Liver (tissue), 3 donors: ENCODE measurements around the gene MUC13.

Source experiments
- EGR1 ChIP-seq, 2 donors: IDR thresholded peaks; 2 replicates each; pipeline ENCODE4 v1.6.1; 2016 to 2018; ENCODE audit warnings: antibody characterized with exemption in 2 of 2, low read depth in 2 of 2
- HNF4A ChIP-seq, 2 donors: conservative IDR thresholded peaks; 2 replicates each; pipeline ENCODE4 v1.6.1; 2016; ENCODE audit warnings: antibody characterized with exemption in 2 of 2, mild to moderate bottlenecking in 2 of 2
- JUND ChIP-seq, 2 donors: IDR thresholded peaks; 2 replicates each; pipeline ENCODE4 v1.6.1; 2016; ENCODE audit warnings: antibody characterized with exemption in 2 of 2
- TF ChIP-seq, protein P1 (sequence below): IDR thresholded peaks from 2 replicates; pipeline ENCODE4 v1.6.1; 2016; ENCODE audit warnings: antibody characterized with exemption, mild to moderate bottlenecking
- TF ChIP-seq, protein P2 (sequence below): fragments of 150-350 bp; IDR thresholded peaks from 2 replicates; pipeline ENCODE4 v1.5.1; 2017; ENCODE audit warnings: improper control_type of control experiment, low read depth, low read length; ENCODE audit not compliant: missing input control
- donor health status: healthy.
- donor health status: healthy.

DNA sequence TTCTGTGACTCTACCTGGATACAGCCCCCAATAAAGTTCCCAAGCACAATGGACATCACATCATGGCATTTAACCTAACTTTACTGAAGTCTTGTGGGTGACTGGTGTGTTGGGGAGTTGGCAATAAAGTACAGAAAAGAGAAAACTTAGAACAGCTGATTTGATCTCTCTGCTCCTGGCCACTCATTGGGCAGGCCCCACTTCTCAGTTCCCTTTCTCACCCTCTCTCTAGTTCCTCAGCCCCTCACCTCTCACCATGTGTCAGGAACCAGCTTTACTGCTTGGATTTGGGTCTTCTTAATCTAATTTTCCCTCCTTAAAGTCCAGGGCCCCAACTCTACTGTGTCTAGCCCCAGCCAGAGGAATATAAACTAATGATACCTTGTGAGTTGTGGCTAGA, 713 bp upstream of the MUC13 start:
- TF ChIP-seq, protein P1, sequence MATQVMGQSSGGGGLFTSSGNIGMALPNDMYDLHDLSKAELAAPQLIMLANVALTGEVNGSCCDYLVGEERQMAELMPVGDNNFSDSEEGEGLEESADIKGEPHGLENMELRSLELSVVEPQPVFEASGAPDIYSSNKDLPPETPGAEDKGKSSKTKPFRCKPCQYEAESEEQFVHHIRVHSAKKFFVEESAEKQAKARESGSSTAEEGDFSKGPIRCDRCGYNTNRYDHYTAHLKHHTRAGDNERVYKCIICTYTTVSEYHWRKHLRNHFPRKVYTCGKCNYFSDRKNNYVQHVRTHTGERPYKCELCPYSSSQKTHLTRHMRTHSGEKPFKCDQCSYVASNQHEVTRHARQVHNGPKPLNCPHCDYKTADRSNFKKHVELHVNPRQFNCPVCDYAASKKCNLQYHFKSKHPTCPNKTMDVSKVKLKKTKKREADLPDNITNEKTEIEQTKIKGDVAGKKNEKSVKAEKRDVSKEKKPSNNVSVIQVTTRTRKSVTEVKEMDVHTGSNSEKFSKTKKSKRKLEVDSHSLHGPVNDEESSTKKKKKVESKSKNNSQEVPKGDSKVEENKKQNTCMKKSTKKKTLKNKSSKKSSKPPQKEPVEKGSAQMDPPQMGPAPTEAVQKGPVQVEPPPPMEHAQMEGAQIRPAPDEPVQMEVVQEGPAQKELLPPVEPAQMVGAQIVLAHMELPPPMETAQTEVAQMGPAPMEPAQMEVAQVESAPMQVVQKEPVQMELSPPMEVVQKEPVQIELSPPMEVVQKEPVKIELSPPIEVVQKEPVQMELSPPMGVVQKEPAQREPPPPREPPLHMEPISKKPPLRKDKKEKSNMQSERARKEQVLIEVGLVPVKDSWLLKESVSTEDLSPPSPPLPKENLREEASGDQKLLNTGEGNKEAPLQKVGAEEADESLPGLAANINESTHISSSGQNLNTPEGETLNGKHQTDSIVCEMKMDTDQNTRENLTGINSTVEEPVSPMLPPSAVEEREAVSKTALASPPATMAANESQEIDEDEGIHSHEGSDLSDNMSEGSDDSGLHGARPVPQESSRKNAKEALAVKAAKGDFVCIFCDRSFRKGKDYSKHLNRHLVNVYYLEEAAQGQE = no peak
- TF ChIP-seq EGR1 (IDR thresholded peaks at IDR 0.05; ENCODE audit: low read depth in 2 of 2) (no peak), HNF4A (conservative IDR thresholded peaks at IDR 0.05) (no peak), JUND (IDR thresholded peaks at IDR 0.05) (no peak)
- TF ChIP-seq, protein P2, sequence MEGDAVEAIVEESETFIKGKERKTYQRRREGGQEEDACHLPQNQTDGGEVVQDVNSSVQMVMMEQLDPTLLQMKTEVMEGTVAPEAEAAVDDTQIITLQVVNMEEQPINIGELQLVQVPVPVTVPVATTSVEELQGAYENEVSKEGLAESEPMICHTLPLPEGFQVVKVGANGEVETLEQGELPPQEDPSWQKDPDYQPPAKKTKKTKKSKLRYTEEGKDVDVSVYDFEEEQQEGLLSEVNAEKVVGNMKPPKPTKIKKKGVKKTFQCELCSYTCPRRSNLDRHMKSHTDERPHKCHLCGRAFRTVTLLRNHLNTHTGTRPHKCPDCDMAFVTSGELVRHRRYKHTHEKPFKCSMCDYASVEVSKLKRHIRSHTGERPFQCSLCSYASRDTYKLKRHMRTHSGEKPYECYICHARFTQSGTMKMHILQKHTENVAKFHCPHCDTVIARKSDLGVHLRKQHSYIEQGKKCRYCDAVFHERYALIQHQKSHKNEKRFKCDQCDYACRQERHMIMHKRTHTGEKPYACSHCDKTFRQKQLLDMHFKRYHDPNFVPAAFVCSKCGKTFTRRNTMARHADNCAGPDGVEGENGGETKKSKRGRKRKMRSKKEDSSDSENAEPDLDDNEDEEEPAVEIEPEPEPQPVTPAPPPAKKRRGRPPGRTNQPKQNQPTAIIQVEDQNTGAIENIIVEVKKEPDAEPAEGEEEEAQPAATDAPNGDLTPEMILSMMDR = no peak
